Measurements from ENCODE around the gene DIP2C.
"Not testable (repeated sequence)": the region's sequence is repeated elsewhere in the genome, so short reads cannot be mapped to it uniquely, and the experiment has no call there.

GRCh38 chr10:424724-425123 is 264.7 kb downstream of the DIP2C start:
- TF ChIP-seq CTCF (conservative IDR thresholded peaks at IDR 0.05 in 1 of 2, IDR thresholded peaks at IDR 0.05 in 1 of 2; ENCODE audit: extremely low read depth in 1 of 2, insufficient read depth in 1 of 2, low read depth in 1 of 2, low read length in 2 of 2); EZH2 (IDR thresholded peaks at IDR 0.05; ENCODE audit: borderline replicate concordance, low read length): not testable (repeated sequence)

Measured in mammary epithelial cell (primary cell).